GDM1 (cell line): Measurements from ENCODE around the gene DNAAF9.

ENCODE experiments used
- DNase-seq: peaks from one replicate; lab custom pipeline; 2025; lab: John Stamatoyannopoulos, UW

DNAAF9 gene

GRCh38 chr20:3371754-3372153 lies 35.7 kb downstream of the DNAAF9 start:
- DNase-seq: no peak

GRCh38 chr20:3367089-3367488 lies 40.4 kb downstream of the DNAAF9 start:
- DNase-seq: no peak

- DNase-seq: no peak
Observed at GRCh38 chr20:3364323-3365013, 43.0 kb downstream of the DNAAF9 start.

- DNase-seq: no peak
Observed at GRCh38 chr20:3360752-3361151, 46.7 kb downstream of the DNAAF9 start.

GRCh38 chr20:3358676-3359340 lies 48.7 kb downstream of the DNAAF9 start:
- no peak for DNase-seq
